Measurements from ENCODE around the gene POPDC3. TPM values are rescaled to one million over a fixed set of nuclear protein-coding genes. Genes with fewer than 3 reads are reported as not detected.

The POPDC3 gene
- total RNA-seq, 2 donors from 2014 or later, result not detected

DNA sequence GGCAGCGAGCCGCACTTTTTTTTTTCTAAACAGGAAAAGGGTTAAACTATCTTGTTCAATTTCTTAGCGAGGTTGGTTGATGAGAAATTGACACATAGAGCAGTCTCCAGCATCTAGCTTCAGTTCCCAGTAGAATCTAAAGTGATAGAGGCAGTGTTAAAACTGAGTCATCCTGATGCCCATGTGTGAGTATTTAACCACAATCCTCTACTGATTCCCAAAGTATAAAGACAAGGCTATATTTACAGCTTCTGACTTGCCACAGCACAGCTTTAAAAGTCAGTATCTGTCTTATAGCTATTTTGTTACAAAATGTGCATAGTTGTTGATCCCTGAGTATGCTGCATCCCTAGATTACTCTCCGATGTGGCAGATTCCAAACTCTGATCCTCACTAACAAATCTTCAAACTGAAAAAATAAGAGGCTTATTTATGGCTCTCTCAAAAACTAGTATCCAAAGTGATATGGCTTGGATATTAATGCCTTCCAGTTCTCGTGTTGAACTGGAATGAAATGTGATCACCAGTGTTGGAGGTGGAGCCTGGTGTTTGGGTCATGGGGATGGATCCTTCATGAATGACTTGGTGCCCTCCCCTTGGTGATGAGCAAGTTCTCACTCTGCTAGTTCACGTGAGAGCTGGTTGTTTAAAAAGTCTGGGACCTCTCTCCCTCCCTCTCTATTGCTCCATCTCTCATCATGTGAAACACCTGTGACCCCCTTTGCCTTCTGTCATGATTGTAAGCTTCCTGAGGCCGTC is 13.1 kb upstream of the POPDC3 start:
- Histone ChIP-seq H3K9me3 (no peaks in the 10 kb centered on the region), H3K36me3 (replicated peaks in 1 of 2; ENCODE audit: insufficient read depth in 1 of 2, low read depth in 2 of 2) (no peaks in the 10 kb centered on the region), H3K4me1 (no peaks in the 10 kb centered on the region), H3K27ac (no peak overlapping the region), H3K27me3 (no peaks in the 10 kb centered on the region), H3K4me3 (no peak overlapping the region)
- 58% methylated on average over 7 of the region's 7 CpGs for WGBS, 2 donors
- intact Hi-C loops (cut with DNase I), result no loop called here
- ATAC-seq, result no peak
- TF ChIP-seq POLR2A (IDR thresholded peaks at IDR 0.05) (no peak), CTCF (IDR thresholded peaks at IDR 0.05) (no peak)
- no peak for DNase-seq

DNA sequence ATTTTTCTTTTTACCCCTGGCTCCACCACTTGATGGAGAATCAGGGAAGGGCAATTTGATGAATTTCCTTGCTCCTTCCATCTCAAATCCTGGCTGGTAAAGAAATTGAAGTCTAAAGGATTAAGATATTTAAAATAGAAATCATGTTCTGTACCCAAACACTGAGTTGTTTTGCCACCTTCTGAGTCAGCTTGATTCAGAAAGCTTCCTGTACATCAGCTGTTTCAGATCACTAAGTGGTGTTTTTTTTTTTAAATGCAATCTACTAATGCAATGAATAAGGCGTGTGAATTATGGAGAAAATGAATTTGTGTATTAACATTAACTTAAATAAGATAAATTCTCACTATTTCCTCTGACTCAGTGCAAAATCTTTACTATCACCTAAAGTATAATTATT is 11.5 kb upstream of the POPDC3 start:
- Histone ChIP-seq H3K4me3 (no peak overlapping the region), H3K4me1 (no peaks in the 10 kb centered on the region), H3K27me3 (no peaks in the 10 kb centered on the region), H3K27ac (no peak overlapping the region), H3K9me3 (no peaks in the 10 kb centered on the region), H3K36me3 (replicated peaks in 1 of 2; ENCODE audit: insufficient read depth in 1 of 2, low read depth in 2 of 2) (no peaks in the 10 kb centered on the region)
- intact Hi-C loops (cut with DNase I), result no loop called here
- WGBS, 2 donors, result 69 to 75% methylated on average over 1 of the region's 1 CpG
- DNase-seq, result no peak
- no peak for TF ChIP-seq CTCF (IDR thresholded peaks at IDR 0.05)
- no peak for TF ChIP-seq POLR2A (IDR thresholded peaks at IDR 0.05)
- no peak for ATAC-seq

GRCh38 chr6:105189026-105189820 is 9.4 kb upstream of the POPDC3 start:
- intact Hi-C loops (cut with DNase I), result no loop called here
- TF ChIP-seq CTCF (IDR thresholded peaks at IDR 0.05) (no peak), POLR2A (IDR thresholded peaks at IDR 0.05) (no peak)
- no peaks in the 10 kb centered on the region for H3K36me3 ChIP-seq (replicated peaks in 1 of 2; ENCODE audit: insufficient read depth in 1 of 2, low read depth in 2 of 2)
- ATAC-seq (no peak), DNase-seq (no peak)
- no peaks in the 10 kb centered on the region for H3K9me3 ChIP-seq
- H3K27me3 ChIP-seq, result no peaks in the 10 kb centered on the region
- H3K4me1 ChIP-seq, result no peaks in the 10 kb centered on the region
- WGBS, 2 donors, result 69 to 71% methylated on average over 10 of the region's 10 CpGs
- H3K27ac ChIP-seq, result no peak overlapping the region
- H3K4me3 ChIP-seq, result no peak overlapping the region

GRCh38 chr6:105188251-105188650 is 8.4 kb upstream of the POPDC3 start:
- Histone ChIP-seq H3K4me3 (no peak overlapping the region), H3K9me3 (no peaks in the 10 kb centered on the region), H3K4me1 (no peaks in the 10 kb centered on the region), H3K36me3 (replicated peaks in 1 of 2; ENCODE audit: insufficient read depth in 1 of 2, low read depth in 2 of 2) (no peaks in the 10 kb centered on the region), H3K27me3 (no peaks in the 10 kb centered on the region), H3K27ac (no peak overlapping the region)
- 82 to 86% methylated on average over 2 of the region's 2 CpGs for WGBS, 2 donors
- intact Hi-C loops (cut with DNase I), result no loop called here
- no peak for TF ChIP-seq POLR2A (IDR thresholded peaks at IDR 0.05)
- TF ChIP-seq CTCF (IDR thresholded peaks at IDR 0.05), result no peak
- no peak for DNase-seq
- no peak for ATAC-seq

All from body of pancreas (tissue), 4 donors.